GM12872 (cell line): ENCODE data around the gene TTC7B.

Experiments used
- TF ChIP-seq, protein P1 (sequence below): IDR thresholded peaks from 3 replicates; pipeline ENCODE4 v1.5.1; 2011; ENCODE audit warnings: low read depth, mild to moderate bottlenecking, low read length, moderate library complexity; ENCODE audit not compliant: insufficient read depth

The TTC7B gene

GRCh38 chr14:90812109-90812508, 4.1 kb downstream of the TTC7B start:
- TF ChIP-seq, protein P1, sequence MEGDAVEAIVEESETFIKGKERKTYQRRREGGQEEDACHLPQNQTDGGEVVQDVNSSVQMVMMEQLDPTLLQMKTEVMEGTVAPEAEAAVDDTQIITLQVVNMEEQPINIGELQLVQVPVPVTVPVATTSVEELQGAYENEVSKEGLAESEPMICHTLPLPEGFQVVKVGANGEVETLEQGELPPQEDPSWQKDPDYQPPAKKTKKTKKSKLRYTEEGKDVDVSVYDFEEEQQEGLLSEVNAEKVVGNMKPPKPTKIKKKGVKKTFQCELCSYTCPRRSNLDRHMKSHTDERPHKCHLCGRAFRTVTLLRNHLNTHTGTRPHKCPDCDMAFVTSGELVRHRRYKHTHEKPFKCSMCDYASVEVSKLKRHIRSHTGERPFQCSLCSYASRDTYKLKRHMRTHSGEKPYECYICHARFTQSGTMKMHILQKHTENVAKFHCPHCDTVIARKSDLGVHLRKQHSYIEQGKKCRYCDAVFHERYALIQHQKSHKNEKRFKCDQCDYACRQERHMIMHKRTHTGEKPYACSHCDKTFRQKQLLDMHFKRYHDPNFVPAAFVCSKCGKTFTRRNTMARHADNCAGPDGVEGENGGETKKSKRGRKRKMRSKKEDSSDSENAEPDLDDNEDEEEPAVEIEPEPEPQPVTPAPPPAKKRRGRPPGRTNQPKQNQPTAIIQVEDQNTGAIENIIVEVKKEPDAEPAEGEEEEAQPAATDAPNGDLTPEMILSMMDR: no peak

- TF ChIP-seq, protein P1: no peak
These were observed 4.6 kb downstream of the TTC7B start for GRCh38 chr14:90811641-90812040.

GRCh38 chr14:90810806-90811205, 5.4 kb downstream of the TTC7B start:
- TF ChIP-seq, protein P1: no peak

GRCh38 chr14:90809530-90810312, 6.5 kb downstream of the TTC7B start:
- TF ChIP-seq, protein P1: no peak

DNA sequence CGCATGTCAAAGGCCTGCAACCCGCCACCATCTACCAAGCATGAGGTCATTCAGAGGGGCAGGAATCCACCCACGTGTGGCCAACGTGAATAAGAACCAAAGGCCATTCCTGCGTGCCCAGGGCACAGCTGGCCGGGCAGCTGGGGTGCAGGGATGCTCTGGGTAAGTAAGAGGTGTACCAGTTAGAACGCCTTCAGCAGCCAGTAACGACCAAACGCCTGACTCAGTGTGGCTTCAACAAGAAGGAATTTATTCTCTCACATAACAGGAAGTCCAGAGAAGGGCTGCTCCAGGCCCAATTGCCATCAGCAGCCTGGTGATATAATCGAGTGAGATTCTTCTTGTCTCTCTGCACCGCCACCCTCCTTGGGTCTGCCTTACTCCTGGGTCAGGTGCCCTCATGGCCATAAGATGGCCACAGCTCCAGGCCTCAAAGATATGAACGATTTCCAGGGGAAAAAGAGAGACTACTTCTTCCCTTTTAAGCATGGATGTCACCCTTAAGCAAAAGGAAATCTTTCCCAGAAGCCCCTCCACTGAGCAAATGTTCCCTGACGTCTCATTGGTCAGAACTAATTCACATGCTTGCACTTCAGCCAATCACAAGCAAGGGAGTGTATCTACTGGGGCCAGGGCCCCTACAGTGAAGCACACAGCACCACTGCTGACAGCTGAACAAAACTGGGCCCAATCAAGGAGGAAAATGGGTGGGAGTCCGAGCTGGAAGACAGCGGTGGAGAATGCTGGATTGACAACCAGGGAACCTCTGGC, 7.3 kb downstream of the TTC7B start:
- TF ChIP-seq, protein P1: no peak

DNA sequence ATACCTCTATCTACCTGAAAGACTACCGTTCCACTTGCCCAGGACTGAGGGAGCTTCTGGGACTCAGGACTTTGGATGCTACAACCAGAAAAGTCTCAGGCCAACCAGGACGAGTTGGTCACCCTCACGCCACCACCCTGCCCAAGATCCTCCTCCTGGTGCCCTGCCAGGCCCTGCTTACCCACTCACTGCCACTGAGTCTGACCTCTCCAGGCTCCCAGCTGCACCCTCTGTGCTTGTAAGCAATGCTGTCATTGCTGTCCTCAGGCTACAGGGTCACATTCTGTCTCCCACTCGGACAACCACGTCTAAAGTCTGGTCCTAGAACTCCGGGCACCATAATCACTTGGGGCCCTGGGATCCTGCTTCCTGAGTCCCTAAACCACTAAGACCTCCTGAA, 9.2 kb downstream of the TTC7B start:
- TF ChIP-seq, protein P1: no peak

GRCh38 chr14:90805662-90806540, 10.3 kb downstream of the TTC7B start:
- TF ChIP-seq, protein P1: no peak
